PC-3 (cell line): ENCODE data around the gene GDPD5.

Experiments used
- EZH2 ChIP-seq: fragments of 300-600 bp; sonication (generic); IDR thresholded peaks from one replicate; pipeline ENCODE4 v1.6.1; 2017; ENCODE audit warnings: antibody characterized with exemption, mild to moderate bottlenecking, low read length; ENCODE audit not compliant: unreplicated experiment
- TF ChIP-seq, protein P1 (sequence below): fragments of 300-600 bp; sonication (generic); conservative IDR thresholded peaks from 2 replicates; pipeline ENCODE4 v1.5.1; 2017; ENCODE audit warnings: antibody characterized with exemption, low read depth, mild to moderate bottlenecking, low read length

DNA sequence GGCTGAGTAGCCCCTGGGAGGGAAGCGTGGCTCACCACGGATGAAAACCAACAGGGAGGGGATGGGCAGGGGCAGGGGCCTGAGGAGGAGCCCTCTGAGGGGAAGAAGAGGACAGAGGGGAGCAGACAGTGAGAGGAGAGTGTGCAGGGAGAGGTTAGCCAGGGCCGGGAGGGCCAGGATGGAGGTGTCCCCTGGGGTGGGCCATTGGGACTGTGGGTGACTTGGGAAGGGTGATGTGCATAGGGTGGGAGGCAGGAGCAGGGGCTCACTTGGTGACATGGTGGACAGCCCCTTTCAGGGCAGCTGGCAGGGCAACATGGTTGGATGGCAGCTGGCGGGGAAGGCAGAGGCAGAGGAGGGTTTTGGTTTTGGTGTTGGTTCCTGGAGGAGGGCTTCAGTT is 5.6 kb upstream of the GDPD5 start:
- TF ChIP-seq, protein P1, sequence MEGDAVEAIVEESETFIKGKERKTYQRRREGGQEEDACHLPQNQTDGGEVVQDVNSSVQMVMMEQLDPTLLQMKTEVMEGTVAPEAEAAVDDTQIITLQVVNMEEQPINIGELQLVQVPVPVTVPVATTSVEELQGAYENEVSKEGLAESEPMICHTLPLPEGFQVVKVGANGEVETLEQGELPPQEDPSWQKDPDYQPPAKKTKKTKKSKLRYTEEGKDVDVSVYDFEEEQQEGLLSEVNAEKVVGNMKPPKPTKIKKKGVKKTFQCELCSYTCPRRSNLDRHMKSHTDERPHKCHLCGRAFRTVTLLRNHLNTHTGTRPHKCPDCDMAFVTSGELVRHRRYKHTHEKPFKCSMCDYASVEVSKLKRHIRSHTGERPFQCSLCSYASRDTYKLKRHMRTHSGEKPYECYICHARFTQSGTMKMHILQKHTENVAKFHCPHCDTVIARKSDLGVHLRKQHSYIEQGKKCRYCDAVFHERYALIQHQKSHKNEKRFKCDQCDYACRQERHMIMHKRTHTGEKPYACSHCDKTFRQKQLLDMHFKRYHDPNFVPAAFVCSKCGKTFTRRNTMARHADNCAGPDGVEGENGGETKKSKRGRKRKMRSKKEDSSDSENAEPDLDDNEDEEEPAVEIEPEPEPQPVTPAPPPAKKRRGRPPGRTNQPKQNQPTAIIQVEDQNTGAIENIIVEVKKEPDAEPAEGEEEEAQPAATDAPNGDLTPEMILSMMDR: no peak
- no peak for TF ChIP-seq EZH2
